ENCODE measurements around the gene ADSS1.

The ADSS1 gene

DNA sequence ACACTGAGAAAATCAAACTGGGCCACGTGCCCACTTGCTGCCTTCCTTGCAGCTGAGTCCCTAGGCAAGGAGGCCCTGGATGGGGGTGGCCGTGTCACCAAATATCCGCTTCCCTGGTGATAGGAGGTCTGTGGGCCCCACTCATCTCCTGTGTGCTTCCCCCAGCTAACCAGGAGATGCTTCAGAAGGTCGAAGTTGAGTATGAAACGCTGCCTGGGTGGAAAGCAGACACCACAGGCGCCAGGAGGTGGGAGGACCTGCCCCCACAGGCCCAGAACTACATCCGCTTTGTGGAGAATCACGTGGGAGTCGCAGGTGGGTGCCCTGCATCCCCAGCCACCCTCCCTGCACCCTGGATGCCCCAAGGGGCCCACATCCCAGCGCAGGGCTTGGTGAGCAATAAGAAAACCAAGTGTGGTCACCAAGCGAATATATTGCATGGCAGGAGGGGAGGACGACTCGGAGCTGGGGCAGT lies 22.1 kb downstream of the ADSS1 start:
- no peaks in the 10 kb centered on the region for H3K4me1 ChIP-seq (ENCODE audit: insufficient read depth, low read length, poor library complexity, severe bottlenecking)

DNA sequence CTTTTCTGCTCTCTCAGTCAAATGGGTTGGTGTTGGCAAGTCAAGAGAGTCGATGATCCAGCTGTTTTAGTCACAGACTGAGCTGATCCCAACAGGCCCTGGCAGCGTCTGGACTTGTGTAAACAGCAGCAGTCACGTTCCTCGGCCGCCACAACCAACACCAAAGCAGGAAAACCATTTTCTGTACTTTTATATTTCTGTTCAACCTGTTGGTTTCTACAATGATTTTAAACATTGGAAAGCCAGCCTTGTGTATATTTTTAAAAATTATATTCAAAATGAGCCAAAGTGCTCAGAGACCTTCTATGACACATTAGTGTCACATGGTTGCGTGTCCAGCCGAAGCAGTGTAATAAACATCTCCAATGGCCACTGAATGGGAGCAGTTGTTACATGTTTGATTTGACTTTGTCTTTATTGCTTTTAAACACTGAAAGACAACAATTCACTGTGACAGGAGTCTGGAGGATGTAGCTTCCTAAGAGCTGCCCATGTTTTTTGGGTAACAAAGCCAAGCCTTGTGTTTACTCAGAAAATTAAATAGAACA lies 23.0 kb downstream of the ADSS1 start:
- Histone ChIP-seq H3K9ac (ENCODE audit: low read depth, low read length, poor library complexity, severe bottlenecking) (no peak overlapping the region), H3F3A (ENCODE audit: low read depth) (no peaks in the 10 kb centered on the region), H3K27me3 (ENCODE audit: insufficient read depth, low read length, poor library complexity, severe bottlenecking) (no peaks in the 10 kb centered on the region), H3K9me2 (replicated peaks; ENCODE audit: low read depth, low read length) (no peaks in the 10 kb centered on the region), H3K79me2 (ENCODE audit: insufficient read depth, low read length) (no peaks in the 10 kb centered on the region), H4K20me1 (ENCODE audit: insufficient read depth, low read length, poor library complexity, severe bottlenecking) (no peaks in the 10 kb centered on the region), H3K4me3 (ENCODE audit: low read length, poor library complexity, severe bottlenecking) (no peak overlapping the region), H3K36me3 (ENCODE audit: insufficient read depth, low read length) (no peaks in the 10 kb centered on the region), H3K4me2 (ENCODE audit: low read depth, low read length, poor library complexity, severe bottlenecking) (no peak overlapping the region), H3K9me3 (ENCODE audit: insufficient read depth, low read depth, low read length) (no peaks in the 10 kb centered on the region), H2AFZ (ENCODE audit: low read length) (no peak overlapping the region), H3K4me1 (ENCODE audit: insufficient read depth, low read length, poor library complexity, severe bottlenecking) (peaks cover 3% of the 10 kb centered on the region)
- TF ChIP-seq, protein P1, sequence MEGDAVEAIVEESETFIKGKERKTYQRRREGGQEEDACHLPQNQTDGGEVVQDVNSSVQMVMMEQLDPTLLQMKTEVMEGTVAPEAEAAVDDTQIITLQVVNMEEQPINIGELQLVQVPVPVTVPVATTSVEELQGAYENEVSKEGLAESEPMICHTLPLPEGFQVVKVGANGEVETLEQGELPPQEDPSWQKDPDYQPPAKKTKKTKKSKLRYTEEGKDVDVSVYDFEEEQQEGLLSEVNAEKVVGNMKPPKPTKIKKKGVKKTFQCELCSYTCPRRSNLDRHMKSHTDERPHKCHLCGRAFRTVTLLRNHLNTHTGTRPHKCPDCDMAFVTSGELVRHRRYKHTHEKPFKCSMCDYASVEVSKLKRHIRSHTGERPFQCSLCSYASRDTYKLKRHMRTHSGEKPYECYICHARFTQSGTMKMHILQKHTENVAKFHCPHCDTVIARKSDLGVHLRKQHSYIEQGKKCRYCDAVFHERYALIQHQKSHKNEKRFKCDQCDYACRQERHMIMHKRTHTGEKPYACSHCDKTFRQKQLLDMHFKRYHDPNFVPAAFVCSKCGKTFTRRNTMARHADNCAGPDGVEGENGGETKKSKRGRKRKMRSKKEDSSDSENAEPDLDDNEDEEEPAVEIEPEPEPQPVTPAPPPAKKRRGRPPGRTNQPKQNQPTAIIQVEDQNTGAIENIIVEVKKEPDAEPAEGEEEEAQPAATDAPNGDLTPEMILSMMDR (conservative IDR thresholded peaks at IDR 0.05; ENCODE audit: low read length): no peak
- no peak for TF ChIP-seq EZH2phosphoT487 (IDR thresholded peaks at IDR 0.05; ENCODE audit: borderline replicate concordance)

More for the DNA sequence above, 22.1 kb downstream of the ADSS1 start:
- H3K79me2 ChIP-seq (ENCODE audit: insufficient read depth, low read length): no peaks in the 10 kb centered on the region
- H3K36me3 ChIP-seq (ENCODE audit: insufficient read depth, low read length): no peaks in the 10 kb centered on the region
- H3K9ac ChIP-seq (ENCODE audit: low read depth, low read length, poor library complexity, severe bottlenecking): no peak overlapping the region
- TF ChIP-seq, protein P1 (conservative IDR thresholded peaks at IDR 0.05; ENCODE audit: low read length): no peak
- no peak for TF ChIP-seq EZH2phosphoT487 (IDR thresholded peaks at IDR 0.05; ENCODE audit: borderline replicate concordance)
- H3K4me2 ChIP-seq (ENCODE audit: low read depth, low read length, poor library complexity, severe bottlenecking): no peak overlapping the region
- H3K9me2 ChIP-seq (replicated peaks; ENCODE audit: low read depth, low read length): no peaks in the 10 kb centered on the region
- no peaks in the 10 kb centered on the region for H3K27me3 ChIP-seq (ENCODE audit: insufficient read depth, low read length, poor library complexity, severe bottlenecking)
- H4K20me1 ChIP-seq (ENCODE audit: insufficient read depth, low read length, poor library complexity, severe bottlenecking): no peaks in the 10 kb centered on the region
- no peaks in the 10 kb centered on the region for H3F3A ChIP-seq (ENCODE audit: low read depth)
- H3K4me3 ChIP-seq (ENCODE audit: low read length, poor library complexity, severe bottlenecking): no peak overlapping the region
- no peaks in the 10 kb centered on the region for H3K9me3 ChIP-seq (ENCODE audit: insufficient read depth, low read depth, low read length)
- no peak overlapping the region for H2AFZ ChIP-seq (ENCODE audit: low read length)

DNA sequence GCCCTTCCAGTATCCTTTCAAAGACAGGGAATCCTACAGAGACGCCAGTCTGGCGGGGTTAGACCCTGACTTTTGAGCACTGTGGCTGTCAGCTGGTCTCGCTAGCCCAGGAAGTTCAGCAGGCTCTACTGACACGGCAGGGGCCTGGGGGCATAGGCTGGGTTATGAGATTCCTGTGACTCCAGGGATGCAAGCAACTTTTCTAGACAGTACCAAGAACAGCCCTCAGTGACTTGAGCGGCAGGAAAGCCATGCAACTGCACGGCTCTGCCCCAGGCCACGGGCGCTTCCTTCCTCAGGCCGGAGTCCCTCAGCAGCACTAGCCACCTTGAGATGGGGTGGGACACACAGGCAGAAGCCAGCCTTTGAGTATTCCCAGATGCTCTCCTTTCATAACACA lies 23.8 kb downstream of the ADSS1 start:
- Histone ChIP-seq H3K36me3 (ENCODE audit: insufficient read depth, low read length) (no peaks in the 10 kb centered on the region), H3K9me3 (ENCODE audit: insufficient read depth, low read depth, low read length) (no peaks in the 10 kb centered on the region), H3F3A (ENCODE audit: low read depth) (no peaks in the 10 kb centered on the region), H3K4me2 (ENCODE audit: low read depth, low read length, poor library complexity, severe bottlenecking) (no peak overlapping the region), H3K4me1 (ENCODE audit: insufficient read depth, low read length, poor library complexity, severe bottlenecking) (peaks cover 7% of the 10 kb centered on the region), H2AFZ (ENCODE audit: low read length) (no peak overlapping the region), H3K9me2 (replicated peaks; ENCODE audit: low read depth, low read length) (no peaks in the 10 kb centered on the region), H3K9ac (ENCODE audit: low read depth, low read length, poor library complexity, severe bottlenecking) (no peak overlapping the region), H4K20me1 (ENCODE audit: insufficient read depth, low read length, poor library complexity, severe bottlenecking) (no peaks in the 10 kb centered on the region), H3K79me2 (ENCODE audit: insufficient read depth, low read length) (no peaks in the 10 kb centered on the region), H3K4me3 (ENCODE audit: low read length, poor library complexity, severe bottlenecking) (no peak overlapping the region), H3K27me3 (ENCODE audit: insufficient read depth, low read length, poor library complexity, severe bottlenecking) (no peaks in the 10 kb centered on the region)
- TF ChIP-seq, protein P1 (conservative IDR thresholded peaks at IDR 0.05; ENCODE audit: low read length): no peak
- no peak for TF ChIP-seq EZH2phosphoT487 (IDR thresholded peaks at IDR 0.05; ENCODE audit: borderline replicate concordance)

All from Loucy (cell line).